OCI-LY7 (cell line): Measurements from ENCODE around the gene SLC4A5.

Experiments used
- EZH2phosphoT487 ChIP-seq: fragments of 200-600 bp; sonication (generic); IDR thresholded peaks from 2 replicates; pipeline ENCODE4 v1.6.1; 2018; ENCODE audit warnings: low read depth, borderline replicate concordance, mild to moderate bottlenecking, mixed run types, antibody characterized with exemption, low read length, moderate library complexity, mixed read lengths
- TF ChIP-seq, protein P1 (sequence below): fragments of 200-600 bp; sonication (generic); conservative IDR thresholded peaks from 2 replicates; pipeline ENCODE4 v1.5.1; 2014; ENCODE audit warnings: mild to moderate bottlenecking, antibody characterized with exemption, low read length, moderate library complexity, mixed read lengths

GRCh38 chr2:74366036-74366435, 22.8 kb upstream of the SLC4A5 start:
- TF ChIP-seq, protein P1, sequence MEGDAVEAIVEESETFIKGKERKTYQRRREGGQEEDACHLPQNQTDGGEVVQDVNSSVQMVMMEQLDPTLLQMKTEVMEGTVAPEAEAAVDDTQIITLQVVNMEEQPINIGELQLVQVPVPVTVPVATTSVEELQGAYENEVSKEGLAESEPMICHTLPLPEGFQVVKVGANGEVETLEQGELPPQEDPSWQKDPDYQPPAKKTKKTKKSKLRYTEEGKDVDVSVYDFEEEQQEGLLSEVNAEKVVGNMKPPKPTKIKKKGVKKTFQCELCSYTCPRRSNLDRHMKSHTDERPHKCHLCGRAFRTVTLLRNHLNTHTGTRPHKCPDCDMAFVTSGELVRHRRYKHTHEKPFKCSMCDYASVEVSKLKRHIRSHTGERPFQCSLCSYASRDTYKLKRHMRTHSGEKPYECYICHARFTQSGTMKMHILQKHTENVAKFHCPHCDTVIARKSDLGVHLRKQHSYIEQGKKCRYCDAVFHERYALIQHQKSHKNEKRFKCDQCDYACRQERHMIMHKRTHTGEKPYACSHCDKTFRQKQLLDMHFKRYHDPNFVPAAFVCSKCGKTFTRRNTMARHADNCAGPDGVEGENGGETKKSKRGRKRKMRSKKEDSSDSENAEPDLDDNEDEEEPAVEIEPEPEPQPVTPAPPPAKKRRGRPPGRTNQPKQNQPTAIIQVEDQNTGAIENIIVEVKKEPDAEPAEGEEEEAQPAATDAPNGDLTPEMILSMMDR = no peak
- TF ChIP-seq EZH2phosphoT487 = no peak
